ENCODE data around the gene ELOVL5.

DNA sequence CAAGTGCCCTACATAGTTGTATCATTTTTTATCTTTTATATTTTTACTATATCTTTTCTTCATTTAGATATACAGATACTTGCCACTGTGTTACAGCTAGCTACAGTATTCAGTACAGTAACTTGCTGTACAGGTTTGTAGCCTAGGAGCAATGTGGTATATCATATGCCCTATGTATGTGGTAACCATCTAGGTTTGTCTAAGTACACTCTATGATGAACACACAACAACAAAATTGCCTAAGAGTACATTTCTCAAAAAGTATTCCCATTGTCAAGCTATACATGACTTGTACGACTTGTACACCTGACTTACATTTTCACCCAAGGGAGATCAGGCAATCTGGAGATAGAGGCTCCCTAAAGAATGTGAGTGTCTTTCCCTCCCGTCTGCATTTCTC is 8.2 kb downstream of the ELOVL5 start:
- TF ChIP-seq CTCF (IDR thresholded peaks at IDR 0.05): no peak
- TF ChIP-seq POLR2A (IDR thresholded peaks at IDR 0.05): no peak
- no peak for TF ChIP-seq EP300 (IDR thresholded peaks at IDR 0.05)
